EL (cell line): ENCODE results near the gene CNN3.
A peak's percentile ranks its signal among the peaks of the same experiment; 100 is the strongest.

Experiments used
- DNase-seq: peaks from one replicate; pipeline ENCODE4 v3.0.0-alpha.2; 2016

Gene CNN3

DNA sequence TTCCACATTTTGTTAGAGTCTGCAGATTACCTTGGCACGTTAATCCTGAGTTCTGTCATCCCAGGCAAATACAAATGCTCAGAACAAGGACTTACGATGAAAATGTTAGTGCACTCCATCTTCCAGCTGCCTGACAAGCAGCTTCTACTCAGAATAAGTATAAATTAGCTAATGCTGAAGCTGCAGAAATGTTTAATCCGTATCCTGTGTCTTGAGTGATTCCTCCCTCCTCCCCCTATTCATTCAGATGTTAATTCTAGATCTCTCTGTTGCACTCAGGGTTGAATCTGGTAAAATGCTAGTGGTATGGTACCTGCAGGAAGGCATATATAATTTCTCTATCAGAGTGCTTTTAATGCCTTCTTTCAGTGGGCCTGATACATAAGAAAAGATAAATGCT lies 39.8 kb downstream of the CNN3 start:
- no peak for DNase-seq

DNA sequence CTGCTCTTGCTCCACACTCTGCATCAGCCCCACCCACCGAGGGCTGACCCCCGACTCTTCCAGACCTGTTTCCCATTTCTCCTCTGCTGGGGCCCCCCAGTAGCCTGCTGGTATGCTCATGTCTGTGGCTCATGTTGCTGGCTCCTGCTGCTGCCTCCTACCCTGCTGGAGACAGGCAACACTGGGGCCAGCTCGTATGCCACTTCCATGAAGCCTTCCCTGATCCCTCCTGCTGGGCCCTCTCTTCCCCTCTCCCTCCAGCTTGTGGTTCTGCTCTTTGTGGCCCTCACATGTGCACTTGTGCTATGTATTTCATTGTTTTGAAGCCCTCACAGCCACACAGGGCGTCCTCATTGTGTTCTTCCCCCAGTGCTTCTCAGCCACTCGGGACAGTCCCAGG lies 40.5 kb downstream of the CNN3 start:
- no peak for DNase-seq

DNA sequence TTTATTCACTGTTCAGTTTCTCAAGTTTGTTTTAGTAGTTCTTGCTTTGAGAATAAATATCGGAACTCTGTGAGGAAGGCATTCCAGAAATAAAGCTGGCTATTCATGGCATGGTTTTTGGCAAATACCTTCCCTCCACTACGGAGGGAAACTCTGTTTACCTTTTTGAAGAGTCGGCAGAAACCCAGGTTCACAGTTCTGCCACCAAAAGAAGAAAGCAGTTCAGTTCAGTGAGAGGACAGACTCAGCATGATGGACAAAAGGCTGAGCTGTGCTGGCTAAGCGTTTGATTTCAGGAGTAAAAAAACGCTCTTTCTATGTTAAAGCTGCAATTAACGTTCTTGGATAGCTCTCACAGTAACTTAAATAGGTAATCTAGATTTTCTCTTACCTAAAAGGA lies 42.4 kb downstream of the CNN3 start:
- no peak for DNase-seq

DNA sequence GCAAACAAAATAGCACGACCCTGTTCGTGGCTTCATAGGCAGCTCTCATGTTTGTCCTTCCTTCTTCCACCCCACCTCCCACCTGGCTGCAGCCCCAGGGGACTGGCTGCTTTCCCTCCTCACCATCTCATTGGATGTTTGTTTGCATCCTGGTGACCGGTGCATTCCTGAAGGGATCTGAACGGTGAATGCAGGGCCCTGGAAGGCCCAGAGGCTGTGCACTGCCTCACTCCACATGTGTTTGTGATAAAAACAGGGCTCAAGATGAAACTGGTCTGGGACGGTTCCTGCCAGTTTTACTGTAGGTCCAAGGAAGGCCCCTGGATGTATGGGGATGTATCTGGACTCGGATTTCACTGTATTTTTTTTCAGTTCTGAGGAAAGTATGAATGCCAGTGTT lies 42.8 kb downstream of the CNN3 start:
- DNase-seq: peak; percentile 84

DNA sequence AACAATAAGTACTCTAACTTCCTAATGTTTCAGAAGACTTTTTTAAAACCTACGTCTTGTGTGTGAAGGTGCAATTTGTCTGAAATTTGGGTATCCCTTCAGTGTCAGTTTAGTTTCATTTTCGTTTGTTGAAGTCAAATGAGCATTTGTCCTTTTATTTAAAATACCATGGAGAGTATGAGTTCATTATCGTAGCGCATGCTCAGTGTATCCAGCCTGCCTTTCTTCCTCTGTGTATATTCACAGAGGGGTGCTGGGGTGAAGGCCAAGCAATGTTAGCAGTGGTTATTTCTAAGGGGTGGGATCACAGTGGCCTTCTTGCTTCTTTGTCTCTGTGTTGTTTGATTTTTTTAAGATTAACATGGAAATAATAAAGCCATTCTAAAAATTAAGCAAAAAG lies 43.2 kb downstream of the CNN3 start:
- DNase-seq: peak; percentile 54

DNA sequence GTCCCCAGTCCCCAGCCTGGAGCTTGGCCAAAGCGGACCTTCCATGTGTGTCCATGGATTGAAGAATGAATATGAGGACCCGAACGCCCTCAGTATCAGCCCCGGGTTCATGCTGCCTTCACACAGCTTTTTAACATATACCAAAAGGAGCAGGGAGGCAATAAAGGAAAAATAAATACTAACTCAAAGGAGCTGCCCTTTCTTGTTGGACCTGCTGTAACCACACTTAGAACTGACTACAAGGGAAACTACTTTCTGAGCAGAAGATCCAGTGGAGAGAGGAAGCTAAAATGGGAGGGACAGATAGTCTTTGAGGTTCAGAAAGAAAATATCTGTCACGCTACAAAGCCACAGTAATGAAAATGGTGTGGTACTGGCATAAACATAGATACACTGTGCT lies 48.6 kb downstream of the CNN3 start:
- DNase-seq: no peak

DNA sequence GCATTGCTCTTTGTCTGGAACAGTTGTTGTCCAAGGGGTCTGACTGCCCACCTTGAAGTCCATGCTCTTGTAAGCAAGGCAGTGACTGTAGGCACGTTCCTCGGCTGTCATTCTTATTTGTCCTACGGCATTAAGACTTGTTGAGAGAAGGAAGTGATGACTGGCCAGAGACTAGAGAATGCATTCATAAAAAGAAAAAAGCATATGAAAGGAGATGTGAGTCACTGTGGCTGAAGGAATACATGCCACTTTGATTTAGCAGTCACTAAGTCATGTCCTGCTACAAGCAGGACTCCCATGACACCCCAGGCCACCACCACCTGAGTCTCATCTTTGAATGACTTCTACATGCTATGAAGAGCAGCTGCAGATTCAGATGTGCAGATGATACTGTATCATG lies 50.5 kb downstream of the CNN3 start:
- peak; percentile 69 for DNase-seq

DNA sequence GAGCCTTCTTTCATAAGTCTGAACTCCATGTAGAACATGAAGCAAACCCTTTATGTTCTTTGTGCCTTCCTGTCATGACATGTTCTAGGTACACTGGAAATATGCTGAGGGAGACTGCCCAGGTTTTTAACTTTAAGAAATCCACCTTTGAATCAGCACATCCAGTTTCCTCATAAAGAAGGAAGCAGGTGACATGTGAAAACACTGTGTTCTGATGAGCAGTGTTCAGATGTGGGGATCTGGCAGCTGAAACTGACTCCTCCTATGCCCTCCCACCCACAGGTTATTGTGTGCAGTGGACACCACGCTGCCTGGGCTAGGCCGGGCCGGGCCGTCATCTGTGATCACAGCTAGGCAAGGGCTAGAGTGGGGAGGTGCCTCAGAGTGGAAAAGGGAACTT lies 51.1 kb downstream of the CNN3 start:
- DNase-seq: no peak

DNA sequence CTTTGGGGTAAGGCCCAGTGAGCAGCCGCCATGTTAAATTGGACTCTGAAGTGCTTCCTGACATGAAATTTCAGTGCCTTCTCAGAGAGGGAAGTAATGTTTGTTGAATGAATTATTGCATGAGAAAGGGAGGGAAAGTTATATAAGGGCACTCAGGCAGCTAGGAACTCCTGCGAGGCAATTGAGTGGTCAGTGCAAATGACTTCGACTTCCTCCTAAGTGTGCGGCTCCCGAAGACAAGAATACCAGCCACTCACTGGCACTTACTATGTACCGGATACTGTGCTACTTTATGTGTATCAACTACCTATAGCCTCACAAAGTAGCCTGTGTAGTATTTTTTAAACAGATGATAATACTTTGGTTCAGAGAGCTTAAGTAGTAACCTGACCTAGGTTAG lies 52.5 kb downstream of the CNN3 start:
- DNase-seq: no peak

DNA sequence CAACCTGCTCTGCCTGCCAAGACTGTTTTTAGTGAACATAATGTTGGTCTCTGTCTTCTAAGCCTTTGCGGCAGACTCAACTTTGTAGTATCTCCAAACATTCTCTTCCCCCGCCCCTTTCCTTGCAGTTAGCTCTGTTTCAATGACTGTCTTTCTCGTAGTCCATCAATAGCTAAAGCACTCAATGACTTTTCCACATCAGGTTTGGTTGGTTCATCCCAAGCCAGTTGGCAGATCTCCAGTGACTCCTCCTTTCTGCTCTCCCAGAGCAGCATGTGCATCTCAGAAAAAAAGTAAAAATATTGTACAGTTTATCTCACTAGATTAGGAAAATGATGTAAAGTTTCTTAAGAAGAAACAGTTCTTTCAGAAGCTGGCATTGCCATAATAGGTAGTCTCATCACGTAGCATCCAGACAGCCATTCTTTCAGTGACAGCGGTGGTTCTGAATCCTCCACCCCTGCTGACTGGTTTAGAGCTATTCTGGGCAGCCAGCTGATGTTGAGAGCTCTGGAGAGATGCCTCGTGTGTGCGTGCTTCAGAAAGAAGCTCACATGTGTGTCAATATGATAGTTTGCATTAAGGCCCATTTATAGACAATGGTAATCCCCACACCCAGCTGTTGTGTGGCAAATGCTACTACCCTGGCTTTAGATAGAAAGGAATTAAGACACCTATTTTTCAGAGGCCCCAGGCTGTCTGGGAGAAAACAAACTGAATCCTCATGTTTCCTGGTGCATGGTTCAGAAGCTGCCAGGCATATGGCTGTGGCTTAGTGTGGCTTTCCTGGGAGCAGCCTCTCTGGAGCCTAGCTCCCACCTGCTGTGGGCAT lies 53.2 kb downstream of the CNN3 start:
- DNase-seq: no peak

DNA sequence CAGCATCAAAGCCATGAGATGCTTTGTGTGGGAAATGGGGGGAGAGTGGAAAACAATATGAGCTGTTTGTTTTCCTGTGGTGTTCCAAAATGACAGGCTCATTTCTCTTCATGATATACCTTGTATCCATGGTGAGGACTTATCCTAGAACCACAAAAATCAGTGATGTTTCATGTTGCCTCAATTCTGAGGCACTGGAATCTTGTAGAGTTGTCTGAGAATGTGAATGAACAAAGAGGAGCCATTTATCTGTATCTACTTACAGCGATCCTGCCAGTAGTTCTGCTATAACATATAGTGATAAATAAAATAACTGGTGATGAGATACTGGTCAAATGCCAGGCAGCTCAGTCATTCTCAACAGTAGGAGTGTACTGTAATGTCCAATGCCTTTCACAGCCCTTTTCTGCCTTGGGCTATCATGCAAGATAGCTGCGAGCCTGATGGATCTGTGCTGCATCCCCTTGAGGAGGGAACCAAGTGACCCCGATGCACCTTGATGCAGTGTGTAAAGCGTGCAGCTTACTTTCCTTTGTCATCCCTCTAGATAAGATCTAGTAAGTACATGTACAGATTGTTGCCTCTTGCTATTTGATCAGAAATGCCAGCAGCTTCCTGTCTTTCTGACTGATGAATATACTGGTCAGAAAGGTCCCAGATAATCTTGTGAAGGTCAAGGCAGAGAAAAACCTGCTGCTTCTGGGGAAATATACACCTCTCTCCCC lies 54.0 kb downstream of the CNN3 start:
- no peak for DNase-seq

DNA sequence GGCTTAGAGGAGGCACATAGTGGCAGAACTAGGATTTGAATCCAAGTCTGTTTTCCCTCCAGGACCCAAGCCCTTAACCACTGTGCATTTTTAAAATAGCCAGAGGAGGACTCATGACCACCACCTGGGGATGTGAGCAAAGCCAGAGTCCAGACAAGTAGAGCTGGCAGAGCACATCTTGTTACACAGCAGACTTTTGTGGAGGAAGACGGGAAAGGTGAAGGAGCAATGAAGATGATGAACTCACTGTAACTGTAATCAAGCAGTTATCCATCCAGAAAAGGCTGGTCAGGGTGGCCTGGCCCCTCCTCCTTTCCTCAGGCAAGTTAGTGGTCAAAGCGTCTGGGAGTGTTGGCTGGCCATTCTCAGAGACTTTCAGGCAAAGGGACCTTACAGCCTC lies 55.9 kb downstream of the CNN3 start:
- peak; percentile 45 for DNase-seq

DNA sequence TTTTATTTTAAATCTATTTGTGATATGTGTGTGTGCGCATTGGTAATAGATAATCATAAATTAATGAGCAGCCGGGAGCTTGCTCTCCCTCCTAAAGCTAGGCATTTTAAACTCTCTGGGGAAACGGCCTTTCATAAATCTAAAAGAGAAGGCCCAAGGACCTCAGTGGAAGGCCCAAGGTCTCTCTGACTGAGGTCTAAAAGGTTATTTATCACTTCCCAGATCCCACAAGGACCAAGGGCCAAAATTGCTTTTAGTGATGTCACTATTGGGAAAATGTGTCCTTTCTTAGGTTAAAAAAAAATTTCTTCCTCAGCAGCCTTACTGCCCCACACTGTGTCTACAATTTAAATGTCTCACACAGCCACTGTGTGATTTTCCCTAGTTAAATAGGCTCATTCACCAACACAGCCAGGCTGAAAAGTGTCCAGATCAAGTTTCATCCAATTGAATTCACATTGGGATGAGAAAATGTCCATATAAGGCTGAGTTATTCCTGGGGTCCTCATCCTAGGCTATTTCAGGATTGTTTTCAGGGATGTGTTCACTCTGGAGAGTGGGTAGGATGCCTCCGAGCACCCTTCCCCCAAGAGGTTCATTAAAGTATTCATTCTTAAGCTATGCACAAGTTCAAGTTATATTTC lies 60.6 kb downstream of the CNN3 start:
- DNase-seq: peak; percentile 54

DNA sequence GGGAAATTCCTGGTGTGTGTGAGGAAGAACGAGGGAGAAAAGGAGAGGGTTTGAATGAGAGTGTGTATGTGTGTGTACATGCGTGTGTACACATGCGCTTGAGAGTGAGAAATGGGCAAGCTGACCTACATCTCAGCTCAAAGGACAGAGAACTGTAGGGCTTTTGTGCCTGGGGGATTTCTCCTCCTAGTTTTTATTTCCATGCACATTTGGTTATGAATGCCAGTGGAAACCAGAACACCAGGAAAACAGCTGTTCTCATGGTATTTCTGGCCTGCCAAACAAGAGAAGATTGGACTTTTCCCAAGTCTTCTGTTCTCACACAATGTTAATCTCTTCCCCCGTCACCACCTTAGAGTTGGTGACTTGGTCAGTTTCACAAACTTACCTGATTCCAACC lies 61.5 kb downstream of the CNN3 start:
- peak; percentile 52 for DNase-seq

DNA sequence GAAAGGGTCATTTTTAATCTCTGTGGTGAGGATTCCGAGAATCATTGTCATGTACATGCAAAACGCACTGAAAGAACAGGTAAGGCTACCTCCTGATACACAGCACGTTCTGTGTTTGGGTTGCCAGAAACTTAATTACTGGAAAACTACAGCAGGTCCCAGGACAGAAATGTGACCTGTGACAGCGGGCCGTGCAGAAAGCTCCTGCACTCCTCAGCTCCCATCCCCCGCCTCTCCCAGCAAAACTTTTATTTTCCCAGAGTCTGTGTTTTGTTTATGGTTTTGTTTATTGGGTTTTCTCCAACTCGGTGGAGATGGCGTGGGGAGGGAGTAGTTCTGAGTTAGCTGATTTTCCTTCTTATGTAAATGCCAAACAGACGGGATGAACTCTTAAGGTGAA lies 62.1 kb downstream of the CNN3 start:
- DNase-seq: peak; percentile 25

DNA sequence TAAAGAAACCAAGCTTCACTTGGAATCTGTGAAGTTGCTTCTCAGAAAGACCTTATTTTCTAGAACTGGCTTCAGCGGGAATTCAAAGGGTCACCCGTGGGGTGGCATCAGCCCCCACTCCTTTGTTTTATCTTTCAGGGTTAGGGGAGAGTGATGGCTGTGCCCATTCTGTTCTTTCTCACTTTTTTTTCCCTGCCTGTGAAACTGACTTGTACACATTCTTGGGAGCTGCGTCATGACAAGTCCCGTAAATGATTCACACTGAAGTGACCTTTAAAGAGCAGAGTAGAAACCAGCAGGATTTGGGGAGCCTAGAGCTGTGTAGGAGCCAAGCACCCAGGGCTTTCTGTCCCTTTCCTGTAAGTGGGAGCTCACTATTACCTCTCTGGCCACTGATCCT lies 63.0 kb downstream of the CNN3 start:
- DNase-seq: peak; percentile 95

DNA sequence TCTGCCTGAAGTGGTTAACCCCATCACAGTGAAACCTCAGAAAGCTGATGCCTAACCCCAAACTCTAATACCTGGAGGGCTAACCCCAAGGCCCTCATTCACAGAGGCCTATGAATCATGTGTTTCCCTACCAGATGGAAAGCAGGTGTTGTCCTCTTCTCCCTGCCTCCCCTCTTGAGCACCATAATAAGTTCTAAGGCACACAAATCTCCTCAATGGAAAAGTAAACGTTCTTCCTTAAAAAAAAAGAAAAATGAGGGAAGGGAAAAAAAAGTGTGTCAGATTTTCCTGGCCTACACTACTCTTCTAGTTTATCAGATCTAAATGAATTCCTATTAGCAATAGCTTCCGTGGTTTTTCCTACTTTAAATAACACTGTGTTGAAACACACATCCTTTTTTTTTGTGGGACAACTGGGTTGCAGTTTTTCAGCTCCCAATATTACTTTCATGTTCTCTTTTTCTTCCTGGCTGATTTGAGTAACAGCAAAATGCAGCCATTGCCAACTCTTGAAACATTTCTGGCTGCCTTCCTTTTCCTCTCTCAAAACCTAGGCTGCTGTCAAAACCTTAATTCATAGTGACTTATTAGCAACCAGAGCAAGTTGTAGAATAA lies 63.5 kb downstream of the CNN3 start:
- DNase-seq: peak; percentile 47

DNA sequence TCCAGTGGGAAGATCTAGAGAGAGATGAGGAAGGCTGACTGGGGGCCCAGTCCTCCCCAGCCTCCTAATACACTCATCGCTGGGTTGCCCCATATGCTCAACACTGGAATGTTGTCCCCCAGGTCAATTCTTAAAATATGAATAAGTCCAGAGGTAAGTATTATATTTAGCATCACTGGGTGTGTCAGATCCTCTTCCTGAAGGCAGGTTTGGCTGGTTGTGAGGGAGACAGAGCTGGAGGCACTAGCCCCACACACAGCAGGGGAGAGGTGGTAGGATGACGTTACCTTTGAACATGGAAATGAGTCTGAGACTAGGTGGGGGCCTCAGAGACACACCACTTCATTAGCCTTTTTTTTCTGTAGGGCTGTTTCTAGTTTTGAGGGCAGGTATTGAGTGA lies 64.2 kb downstream of the CNN3 start:
- no peak for DNase-seq

DNA sequence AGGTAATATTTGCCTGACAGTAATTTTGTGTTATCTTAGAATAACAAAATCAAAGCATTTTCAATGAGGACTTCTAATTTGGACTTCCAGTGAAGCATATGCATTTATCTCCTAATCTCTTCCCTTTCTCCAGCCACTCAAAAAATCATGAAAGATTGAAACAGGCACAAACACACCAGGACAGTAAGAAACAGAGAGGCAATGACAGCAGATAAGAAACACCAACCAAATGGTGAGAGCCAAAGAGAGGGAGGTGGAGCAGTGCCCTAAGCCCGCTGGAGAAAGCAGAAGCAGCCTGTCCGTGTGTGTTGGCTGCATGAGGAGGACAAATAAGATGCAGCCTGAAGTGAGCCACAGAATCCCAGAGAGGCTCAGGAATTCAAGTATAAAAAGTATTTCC lies 67.7 kb downstream of the CNN3 start:
- no peak for DNase-seq

DNA sequence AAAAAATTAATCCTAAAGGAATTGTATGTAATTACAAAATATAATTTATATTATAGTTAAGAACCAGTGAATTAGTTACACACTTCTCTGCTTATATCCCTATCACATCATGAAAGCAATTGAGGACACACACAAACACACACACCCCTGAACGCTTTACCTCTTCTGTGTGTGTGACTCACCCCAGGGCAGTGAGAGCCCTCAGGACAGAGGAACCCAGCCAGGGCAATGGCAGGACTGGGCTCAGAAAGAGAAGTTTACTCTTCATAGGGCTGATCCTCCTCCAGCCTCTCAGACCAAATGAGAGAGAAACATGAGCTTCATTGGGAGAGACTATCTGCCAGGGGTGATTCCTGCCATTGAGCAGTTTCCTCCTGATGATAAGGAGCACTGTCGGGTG lies 68.6 kb downstream of the CNN3 start:
- peak; percentile 58 for DNase-seq

DNA sequence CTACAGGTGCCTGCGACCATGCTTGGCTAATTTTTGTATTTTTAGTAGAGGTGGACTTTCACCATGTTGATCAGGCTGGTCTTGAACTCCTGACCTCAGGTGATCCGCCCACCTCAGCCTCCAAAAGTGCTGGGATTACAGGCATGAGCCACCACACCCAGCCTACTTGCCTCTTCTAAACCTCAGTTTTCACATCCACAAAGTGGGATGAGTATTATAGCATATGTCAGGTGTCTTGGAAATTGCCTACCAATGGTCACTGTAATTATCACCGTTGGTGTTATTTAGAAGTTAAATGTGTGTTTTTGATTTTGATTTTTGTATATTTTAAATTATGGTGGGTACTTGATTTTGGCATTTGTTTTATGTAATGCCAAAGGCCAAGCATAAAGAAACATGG lies 70.0 kb downstream of the CNN3 start:
- no peak for DNase-seq

DNA sequence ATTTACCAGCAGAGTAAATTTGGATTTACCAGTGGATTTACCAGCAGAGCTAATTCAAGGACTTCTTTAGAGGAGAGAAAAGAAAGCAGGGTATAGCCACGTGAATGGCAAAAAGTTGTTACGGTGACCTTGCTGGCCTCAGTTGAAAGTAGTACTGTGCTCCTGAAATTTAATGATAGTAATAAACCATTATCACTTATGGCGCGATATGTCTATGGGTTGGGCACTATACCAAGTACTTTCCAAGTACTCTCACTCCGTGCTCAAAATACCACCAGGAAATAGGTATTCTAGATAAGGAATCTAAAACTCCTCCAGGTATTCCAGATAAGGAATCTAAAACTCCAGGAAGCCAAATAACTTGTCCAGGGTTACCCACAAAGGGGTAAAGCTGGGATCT lies 70.9 kb downstream of the CNN3 start:
- DNase-seq: no peak

DNA sequence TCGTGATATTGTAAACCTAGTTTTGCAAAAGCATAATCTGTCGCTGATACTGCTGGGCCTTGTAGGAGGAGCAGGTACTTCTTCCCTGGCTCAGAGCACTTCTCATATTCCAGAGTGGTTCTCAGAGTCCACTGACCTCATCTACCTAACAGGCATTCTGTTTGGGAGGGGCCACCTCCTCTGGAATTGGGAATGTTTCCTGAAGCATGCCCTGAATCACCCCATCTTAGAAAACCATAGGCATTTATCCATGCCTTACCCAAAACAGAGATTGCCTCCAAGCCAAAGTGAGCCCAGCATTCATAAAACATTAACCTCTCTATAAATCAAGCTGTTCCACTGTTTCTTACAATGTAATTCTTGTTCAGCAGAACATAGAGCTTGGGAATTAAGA lies 71.6 kb downstream of the CNN3 start:
- no peak for DNase-seq
